GM12801 (cell line): ENCODE data around the gene SLC29A1.

Experiments
- TF ChIP-seq, protein P1 (sequence below): IDR thresholded peaks from one replicate; pipeline ENCODE4 v1.5.1; 2011; ENCODE audit warnings: control low read depth; ENCODE audit not compliant: insufficient read length; ENCODE audit errors: extremely low read depth

SLC29A1 gene

DNA sequence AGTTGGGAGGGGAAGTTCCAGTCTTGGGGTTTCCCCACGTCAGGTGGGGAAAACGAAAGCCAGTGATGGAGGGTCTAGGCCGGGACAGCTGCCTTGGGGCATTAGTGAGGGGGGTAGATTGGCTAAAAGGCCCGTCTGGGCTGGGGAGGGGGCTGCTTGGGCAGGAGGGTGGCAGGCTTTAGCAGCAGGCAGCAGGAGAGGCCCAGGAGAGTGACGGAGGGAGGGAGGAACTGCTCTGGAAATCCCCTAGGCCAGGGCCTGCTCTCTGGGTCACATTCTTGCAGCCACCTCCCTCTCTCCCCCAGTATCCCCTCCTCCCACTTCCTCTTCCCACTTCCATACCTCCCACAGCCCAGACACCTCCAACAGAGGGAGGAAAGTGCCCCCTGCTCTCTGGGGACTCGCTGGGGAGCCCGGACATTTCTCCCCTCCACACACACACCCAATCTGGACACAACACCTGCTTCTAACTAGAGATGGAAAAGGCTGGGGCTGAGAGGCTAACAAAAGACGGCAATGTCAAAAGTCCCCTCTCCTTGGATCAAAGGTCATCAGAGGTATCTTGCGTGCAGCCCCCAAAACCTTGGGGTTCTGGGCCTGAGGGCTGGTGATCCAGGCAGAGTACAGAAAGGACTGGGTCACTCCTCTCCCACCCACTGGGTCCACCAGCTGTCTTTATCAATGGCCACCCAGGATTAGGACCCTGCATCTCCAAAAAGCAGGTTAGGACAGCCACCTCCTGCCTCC is 40.1 kb downstream of the SLC29A1 start:
- TF ChIP-seq, protein P1, sequence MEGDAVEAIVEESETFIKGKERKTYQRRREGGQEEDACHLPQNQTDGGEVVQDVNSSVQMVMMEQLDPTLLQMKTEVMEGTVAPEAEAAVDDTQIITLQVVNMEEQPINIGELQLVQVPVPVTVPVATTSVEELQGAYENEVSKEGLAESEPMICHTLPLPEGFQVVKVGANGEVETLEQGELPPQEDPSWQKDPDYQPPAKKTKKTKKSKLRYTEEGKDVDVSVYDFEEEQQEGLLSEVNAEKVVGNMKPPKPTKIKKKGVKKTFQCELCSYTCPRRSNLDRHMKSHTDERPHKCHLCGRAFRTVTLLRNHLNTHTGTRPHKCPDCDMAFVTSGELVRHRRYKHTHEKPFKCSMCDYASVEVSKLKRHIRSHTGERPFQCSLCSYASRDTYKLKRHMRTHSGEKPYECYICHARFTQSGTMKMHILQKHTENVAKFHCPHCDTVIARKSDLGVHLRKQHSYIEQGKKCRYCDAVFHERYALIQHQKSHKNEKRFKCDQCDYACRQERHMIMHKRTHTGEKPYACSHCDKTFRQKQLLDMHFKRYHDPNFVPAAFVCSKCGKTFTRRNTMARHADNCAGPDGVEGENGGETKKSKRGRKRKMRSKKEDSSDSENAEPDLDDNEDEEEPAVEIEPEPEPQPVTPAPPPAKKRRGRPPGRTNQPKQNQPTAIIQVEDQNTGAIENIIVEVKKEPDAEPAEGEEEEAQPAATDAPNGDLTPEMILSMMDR = no peak

DNA sequence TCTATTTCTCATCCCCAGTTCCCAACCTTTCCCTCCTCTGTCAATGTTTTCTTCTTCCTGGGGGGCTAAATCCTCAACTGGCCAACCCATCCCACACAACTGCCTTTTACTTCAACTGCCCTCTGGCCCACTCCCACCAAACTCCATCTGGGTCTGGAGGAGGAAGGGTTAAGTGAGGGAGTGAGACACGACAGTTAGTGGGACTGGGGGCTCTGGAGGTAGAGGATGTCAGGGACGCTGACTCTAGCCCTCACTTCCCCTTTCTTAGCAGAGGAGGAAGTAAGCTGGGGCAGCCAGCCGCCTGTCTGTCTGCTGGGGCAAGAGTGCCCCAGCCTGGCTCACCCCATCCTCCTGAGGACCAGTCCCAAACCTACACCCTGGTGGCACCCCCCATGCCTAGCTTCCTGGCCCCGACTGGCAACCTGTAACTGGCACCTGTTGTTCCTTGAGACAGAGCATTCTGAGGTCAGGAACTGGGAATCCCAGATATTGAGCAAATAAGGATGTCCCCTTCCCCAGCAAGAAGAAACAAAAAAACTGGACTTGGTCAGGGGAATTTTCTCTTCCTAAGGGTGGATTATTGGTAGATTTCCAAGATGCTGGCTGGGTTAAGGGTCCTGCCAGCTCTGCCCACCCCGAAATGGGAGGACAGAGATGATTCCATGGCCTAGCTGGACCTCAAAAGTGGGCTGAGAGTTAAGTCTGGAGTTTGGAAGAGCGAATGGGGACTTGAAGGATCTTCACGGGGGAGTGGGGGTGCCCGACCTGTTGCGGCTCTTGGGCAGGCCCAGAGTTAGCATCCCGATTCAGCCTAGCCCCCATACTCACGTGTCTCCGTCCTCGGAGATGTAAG is 41.0 kb downstream of the SLC29A1 start:
- TF ChIP-seq, protein P1 = no peak

DNA sequence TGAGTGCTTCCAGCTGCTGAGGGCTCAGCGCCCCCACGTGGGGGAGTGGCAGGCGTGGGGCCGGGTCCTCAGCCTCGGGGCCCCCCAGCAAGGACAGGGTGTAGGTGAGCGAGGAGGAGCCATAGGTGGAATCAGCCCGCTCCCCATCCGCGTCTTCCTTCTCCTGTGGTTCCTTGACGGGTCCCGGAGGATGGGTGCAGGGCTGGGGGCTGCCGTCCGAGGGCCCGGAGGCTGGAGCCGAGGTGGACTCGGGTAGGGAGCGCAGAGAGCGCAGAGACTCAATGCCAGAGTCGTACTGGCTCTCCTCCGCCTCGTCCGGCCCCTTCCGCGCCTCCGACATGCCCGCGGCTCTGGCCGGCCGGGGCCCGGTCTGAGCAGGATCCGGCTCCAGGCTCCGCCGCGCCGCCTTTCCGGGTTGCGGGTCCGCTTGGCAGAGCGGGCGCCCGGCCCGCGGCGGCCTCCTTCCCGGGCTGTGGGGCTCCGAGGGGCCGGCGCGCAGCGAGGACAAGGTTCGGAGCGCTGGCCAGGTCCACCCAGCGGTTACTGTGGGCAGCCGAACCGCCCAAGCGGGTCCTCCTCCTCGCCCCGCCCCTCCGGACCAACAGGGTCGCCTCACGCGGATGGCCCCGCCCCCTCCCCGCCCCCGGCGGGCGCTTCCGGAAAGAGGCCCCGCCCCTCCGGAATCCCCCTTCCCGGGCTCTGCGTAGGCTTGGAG is 41.8 kb downstream of the SLC29A1 start, which contains the start of gene NFKBIE:
NFKBIE (minus strand) TSS at position 545 of the 715 bp plus-strand sequence; CDS start at position 340, 205 bp downstream.
- TF ChIP-seq, protein P1 = no peak

DNA sequence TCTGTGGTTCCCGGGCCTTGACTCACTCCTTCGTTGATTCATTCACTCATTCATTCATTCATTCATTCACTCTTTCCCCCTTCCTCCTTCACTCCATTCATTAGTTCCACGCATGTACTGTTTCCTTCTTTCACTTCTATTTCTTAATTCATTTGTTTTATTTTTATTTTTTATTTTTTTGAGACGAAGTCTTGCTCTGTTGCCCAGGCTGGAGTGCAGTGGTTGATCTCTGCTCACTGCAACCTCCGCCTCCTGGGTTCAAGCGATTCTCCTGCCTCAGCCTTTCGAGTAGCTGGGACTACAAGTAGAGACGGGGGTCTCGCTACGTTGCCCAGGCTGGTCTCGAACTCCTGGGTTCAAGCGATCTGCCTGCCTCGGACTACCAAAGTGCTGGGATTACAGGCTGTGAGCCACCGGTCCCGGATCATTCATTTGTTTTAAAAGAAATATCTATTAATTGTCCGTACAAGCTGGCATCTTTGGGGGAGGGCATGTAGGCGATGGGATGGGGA is 42.4 kb downstream of the SLC29A1 start:
- TF ChIP-seq, protein P1 = no peak

DNA sequence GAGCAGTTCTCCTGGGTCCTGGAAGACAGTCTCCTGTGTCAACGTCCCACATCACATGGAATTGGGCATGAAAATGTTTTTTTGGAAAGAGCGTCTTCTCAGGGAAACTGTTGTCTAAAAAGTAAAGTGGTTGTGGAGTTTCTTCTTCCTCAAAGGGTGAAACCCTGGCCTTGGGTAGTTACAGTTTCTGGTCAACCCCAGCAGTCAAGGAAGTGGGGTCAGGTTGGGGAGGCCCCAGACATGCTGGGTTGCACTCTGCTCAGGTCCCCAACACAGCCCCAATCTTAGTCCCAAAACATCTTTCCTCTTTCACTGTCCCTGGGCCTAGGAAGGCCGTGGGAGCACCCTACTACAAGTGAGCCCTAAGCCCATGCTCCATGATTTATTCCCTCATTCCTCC is 43.0 kb downstream of the SLC29A1 start:
- TF ChIP-seq, protein P1 = no peak

DNA sequence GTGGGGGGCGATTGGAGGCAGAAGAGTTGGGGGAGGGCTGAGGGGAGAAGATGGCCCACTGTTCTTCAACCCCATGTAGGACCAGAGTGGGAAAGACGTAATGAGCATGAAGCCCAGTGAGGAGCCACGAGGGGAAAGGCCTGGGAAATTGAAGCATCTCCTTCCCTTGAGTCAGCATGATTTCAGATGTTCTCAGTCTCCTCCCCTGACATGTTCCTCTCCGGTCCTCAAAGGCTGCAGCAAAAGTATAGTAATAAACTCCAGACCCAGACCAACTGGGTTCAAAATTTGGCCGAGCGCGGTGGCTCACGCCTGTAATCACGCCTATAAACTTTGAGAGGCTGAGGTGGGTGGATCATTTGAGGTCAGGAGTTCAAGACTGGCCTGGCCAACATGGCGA is 43.9 kb downstream of the SLC29A1 start:
- TF ChIP-seq, protein P1 = no peak
